Measurements from ENCODE around the gene FNDC3B. TPM values are rescaled to one million over a fixed set of nuclear protein-coding genes. Genes with fewer than 3 reads are reported as not detected.
A peak's percentile ranks its signal among the peaks of the same experiment; 100 is the strongest.

The FNDC3B gene
- total and polyA plus RNA-seq, 9 of the 15 experiments (the other 6 are each of a cell fraction or from before 2014, with no cell fraction given), result 7.0 to 35.8 (median 16.2) TPM

GRCh38 chr3:172130717-172131050 lies 91.3 kb downstream of the FNDC3B start:
- H3K27me3 ChIP-seq (ENCODE audit: control insufficient read depth in 2 of 2, insufficient read depth in 2 of 2, low read length in 2 of 2), result no peaks in the 10 kb centered on the region
- DNase-seq (ENCODE audit: extremely low read depth in 1 of 4, low spot score in 3 of 4), result no peak
- peaks cover 34% of the 10 kb centered on the region for H3K79me2 ChIP-seq (ENCODE audit: control insufficient read depth, insufficient read depth, low read length)
- ChIA-PET CTCF (ENCODE audit: low intra/inter-chr PET ratio) (no interaction called here), POLR2A (interaction anchor here (0.9 to 1.5 kb wide), 4 partner anchors 8 to 18 kb away, joined by 3 to 5 read pairs (median 4); no protein-coding TSS in a partner anchor)
- H3K27ac ChIP-seq (ENCODE audit: extremely low read depth, low read depth, low read length), result peak overlapping the region; percentile 79; the same call in 2 of the 3 replicates
- WGBS (ENCODE audit: insufficient coverage, low coverage, missing lambda C conversion rate), result 39% methylated on average over 2 of the region's 2 CpGs
- H3K36me3 ChIP-seq (ENCODE audit: control insufficient read depth, insufficient read depth, low read length), result peaks cover 20% of the 10 kb centered on the region; the same call in 2 of the 3 replicates
- 0 out of 2 replicates have a peak, but pooled peaks cover 2% of the 10 kb centered on the region for H3K9me3 ChIP-seq (replicated peaks; ENCODE audit: control insufficient read depth, insufficient read depth, low read depth, low read length)
- TF ChIP-seq BRD4 (IDR thresholded peaks at IDR 0.05), result 0 out of 2 replicates have a peak, but pooled peaks have one; percentile 2
- TF ChIP-seq ATF3 (IDR thresholded peaks at IDR 0.05), result no peak
- TF ChIP-seq ATF3 (CRISPR knock-in tag; conservative IDR thresholded peaks at IDR 0.05), result no peak
- no peak for TF ChIP-seq ZNF311 (CRISPR knock-in tag; IDR thresholded peaks at IDR 0.05)
- no peak for TF ChIP-seq ZKSCAN3 (CRISPR knock-in tag; IDR thresholded peaks at IDR 0.05)
- TF ChIP-seq ZFX (CRISPR knock-in tag; IDR thresholded peaks at IDR 0.05), result no peak
- TF ChIP-seq DMBX1 (CRISPR knock-in tag; IDR thresholded peaks at IDR 0.05; ENCODE audit: borderline replicate concordance), result 0 out of 2 replicates have a peak, but pooled peaks have one; percentile 3
- TF ChIP-seq MEIS2 (IDR thresholded peaks at IDR 0.05; ENCODE audit: partially characterized antibody), result peak; percentile 2
- no peak for TF ChIP-seq KAT8 (IDR thresholded peaks at IDR 0.05; ENCODE audit: low read depth)
- no peak for TF ChIP-seq POLR3G (IDR thresholded peaks at IDR 0.05; ENCODE audit: extremely low read depth, insufficient read length, insufficient replicate concordance)
- no peak overlapping the region for H2AFZ ChIP-seq (ENCODE audit: low read depth, low read length)
- H3K4me3 ChIP-seq, result no peak overlapping the region
- no peak for FAIRE-seq
- H3K9me1 ChIP-seq (ENCODE audit: control insufficient read depth, insufficient read depth, low read length), result no peaks in the 10 kb centered on the region
- in situ Hi-C loops (cut with MboI) (no loop called here), intact Hi-C loops (cut with micrococcal nuclease) (loop anchor here (2.0 to 5.0 kb wide), 2 partner anchors 60 to 93 kb away; partner anchors contain the start of gene FNDC3B)
- no TSS peak for BruUV-seq (replicated peaks)
- H3K4me2 ChIP-seq (ENCODE audit: insufficient read depth, low read length), result peak overlapping the region; percentile 66
- H3K9ac ChIP-seq (ENCODE audit: insufficient read depth in 1 of 2, low read depth in 2 of 2, low read length in 2 of 2), result peak overlapping the region in 1 of 2 experiments; percentile 44; a peak in 2 of 4 replicates
- H4K20me1 ChIP-seq (replicated peaks; ENCODE audit: control insufficient read depth, insufficient read depth, low read length), result no peaks in the 10 kb centered on the region
- no peak for ATAC-seq
- peaks cover 4 to 20% of the 10 kb centered on the region in 2 experiments; a peak in 4 of 5 replicates for H3K4me1 ChIP-seq (replicated peaks in 1 of 2; ENCODE audit: control insufficient read depth in 2 of 2, insufficient read depth in 2 of 2, low read length in 2 of 2)
